NCI-H1105 (cell line): ENCODE data around the gene PPP1R14D.

Experiments used
- DNase-seq: peaks from one replicate; lab custom pipeline; 2025; lab: John Stamatoyannopoulos, UW

Gene PPP1R14D

GRCh38 chr15:40852529-40852928 is 24.0 kb upstream of the PPP1R14D start:
- no peak for DNase-seq

- no peak for DNase-seq
These were observed 22.1 kb upstream of the PPP1R14D start for GRCh38 chr15:40850576-40851112.

- DNase-seq = no peak
These were observed 18.9 kb upstream of the PPP1R14D start for GRCh38 chr15:40847223-40847961.

- DNase-seq = no peak
These were observed 18.3 kb upstream of the PPP1R14D start for GRCh38 chr15:40846841-40847222.

GRCh38 chr15:40845511-40846284 is 17.2 kb upstream of the PPP1R14D start:
- no peak for DNase-seq

GRCh38 chr15:40845036-40845435 is 16.5 kb upstream of the PPP1R14D start:
- DNase-seq = no peak

- DNase-seq = no peak
These were observed 16.2 kb upstream of the PPP1R14D start for GRCh38 chr15:40844696-40845030.

- DNase-seq = no peak
These were observed 15.6 kb upstream of the PPP1R14D start, which contains the start of gene SPINT1 for GRCh38 chr15:40843885-40844695. SPINT1 (plus strand) TSS chr15:40844048; CDS start chr15:40844555, 507 bp downstream.

DNA sequence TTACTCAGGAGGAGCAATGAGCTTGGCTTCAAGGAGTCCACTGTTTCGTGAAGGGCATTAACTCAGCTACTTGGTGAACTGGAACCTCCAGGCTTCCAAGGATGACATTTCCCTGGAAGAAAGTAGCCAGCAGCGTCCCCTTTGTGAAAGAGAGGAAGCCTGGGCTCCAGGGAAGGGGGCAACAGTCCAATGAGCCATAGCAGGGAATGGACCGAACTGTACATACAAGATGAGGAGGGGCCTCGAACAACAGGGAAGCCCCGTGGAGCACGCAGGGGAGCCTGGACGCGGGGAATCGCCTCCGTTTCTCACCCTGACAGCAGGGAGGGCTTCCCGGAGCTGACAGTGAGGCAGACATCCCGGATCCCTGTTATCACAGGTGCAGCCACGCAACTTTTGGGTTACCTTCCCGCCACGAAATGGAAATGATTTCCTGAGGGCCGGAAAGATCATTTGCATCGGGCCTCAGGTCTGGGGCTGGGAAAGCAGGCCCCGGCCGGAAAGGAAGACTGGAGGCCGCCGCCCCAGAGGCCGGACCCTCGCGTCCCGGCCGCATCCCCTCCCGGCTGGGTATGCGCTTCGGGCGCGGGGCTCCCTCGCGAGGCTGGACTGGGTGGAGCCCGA is 14.9 kb upstream of the PPP1R14D start:
- DNase-seq = no peak

DNA sequence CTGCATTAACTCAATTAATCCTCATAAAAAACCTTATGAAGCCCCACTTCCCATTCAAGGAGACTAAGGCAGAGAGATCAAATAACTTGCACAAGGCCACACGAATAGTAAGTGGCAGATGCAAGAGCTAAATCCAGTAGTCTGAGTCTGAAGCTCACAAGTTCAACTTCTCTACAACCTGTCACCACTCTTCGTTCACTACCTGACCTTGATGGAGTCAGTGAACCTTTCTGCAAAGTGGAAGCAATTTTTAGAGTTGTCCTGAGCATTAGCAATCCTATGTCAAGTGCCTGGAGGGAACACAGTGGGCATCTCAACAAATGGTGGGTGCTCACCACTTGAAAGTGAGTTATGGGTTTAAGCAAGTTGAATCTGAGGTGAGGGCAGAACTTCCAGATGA is 13.2 kb upstream of the PPP1R14D start:
- DNase-seq = no peak

GRCh38 chr15:40838756-40839155 is 10.2 kb upstream of the PPP1R14D start:
- DNase-seq = no peak

DNA sequence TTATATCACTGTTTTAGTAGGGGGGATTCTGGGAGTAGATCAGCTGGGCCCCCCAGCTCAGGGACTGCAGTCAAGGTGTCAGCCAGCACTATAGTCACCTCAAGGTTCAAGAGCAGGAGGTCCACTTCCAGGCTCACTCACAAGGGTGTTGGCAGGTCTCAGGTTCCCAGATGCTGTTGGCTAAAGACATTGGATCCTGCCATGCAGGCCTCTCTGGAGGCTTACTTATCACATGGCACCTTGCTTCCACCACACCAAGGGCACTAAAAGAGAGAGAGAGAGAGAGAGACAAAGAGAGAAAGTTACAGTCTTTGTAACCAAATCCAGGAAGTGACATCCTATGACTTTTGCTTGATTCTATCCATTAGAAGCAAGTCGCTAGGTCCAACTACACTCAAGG is 7.5 kb upstream of the PPP1R14D start:
- no peak for DNase-seq

DNA sequence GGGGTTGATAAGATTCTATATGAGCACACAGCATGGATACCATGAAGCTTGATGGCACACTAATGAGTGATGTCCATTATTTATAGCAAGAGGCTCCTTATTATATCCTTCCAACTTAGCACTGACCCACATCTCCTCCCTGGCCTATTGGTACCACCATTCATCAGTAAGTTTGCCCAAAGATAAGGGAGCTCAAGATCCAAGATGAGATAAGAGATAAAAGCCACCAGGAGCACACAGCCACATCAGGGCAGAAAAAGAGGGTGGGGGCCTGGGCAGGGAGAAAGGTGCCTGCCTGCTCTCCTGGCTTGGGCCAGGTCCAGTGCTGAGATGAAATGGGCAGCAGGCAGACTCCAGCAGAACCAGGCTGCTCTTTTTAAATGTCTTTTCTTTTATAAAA is 4.4 kb upstream of the PPP1R14D start:
- DNase-seq = no peak

- no peak for DNase-seq
These were observed 3.4 kb upstream of the PPP1R14D start for GRCh38 chr15:40831861-40832260.

DNA sequence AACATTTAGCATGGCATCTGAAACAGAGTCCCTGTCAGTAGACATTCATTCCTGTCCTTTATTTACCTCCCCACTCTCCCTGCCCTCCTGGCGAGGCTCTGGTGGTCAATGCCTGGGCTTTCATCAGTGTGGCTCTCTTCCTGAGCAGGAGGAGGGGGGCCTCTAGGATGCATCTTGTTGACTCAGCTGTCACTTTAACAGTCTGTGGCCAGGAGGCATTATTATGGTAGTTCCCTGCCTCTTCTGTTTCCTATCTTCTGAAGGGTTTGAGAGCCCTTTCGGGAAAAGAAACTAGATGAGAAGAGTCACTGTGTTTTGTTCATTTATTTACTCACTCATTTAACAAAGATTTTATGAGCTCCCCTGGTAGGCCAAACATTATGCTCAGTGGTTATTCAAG is 2.4 kb upstream of the PPP1R14D start:
- no peak for DNase-seq

GRCh38 chr15:40829115-40829514 is 607 bp upstream of the PPP1R14D start:
- DNase-seq = no peak

- DNase-seq = no peak
These were observed 2.0 kb downstream of the PPP1R14D start for GRCh38 chr15:40826423-40827075.

GRCh38 chr15:40825661-40826422 is 2.7 kb downstream of the PPP1R14D start:
- no peak for DNase-seq

DNA sequence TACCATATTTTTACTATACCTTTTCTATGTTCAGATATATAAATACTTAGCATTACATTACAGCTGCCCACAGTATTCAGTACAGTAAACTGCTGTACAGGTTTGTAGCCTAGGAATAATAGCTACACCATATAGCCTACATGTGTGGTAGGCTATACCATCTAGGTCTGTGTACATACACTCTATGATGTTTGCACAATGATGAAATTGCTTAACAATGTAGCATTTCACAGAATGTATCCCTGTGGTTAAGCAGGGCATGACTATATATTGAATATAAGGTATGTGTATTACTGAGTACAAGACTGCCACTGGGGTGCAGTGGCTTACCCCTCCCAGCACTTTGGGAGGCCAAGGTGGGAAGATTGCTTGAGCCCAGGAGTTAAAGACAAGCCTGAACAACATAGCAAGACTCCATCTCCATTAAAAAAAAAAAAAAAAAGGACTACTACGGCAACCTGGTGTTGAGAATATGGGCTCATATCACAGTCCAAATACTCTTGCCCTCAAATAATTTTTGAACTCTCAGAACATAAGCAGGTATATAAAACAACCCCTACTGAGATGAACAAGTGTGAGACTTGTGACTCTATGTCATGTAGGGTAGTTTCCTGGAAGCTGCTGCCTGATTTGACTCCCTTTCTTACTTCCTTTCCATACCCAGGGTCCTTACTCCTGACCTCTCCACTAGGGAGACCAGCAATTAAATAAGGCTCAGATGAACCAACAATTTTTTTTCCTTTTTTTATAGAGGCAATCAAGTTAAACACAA is 4.8 kb downstream of the PPP1R14D start:
- no peak for DNase-seq

GRCh38 chr15:40821195-40821594 is 7.3 kb downstream of the PPP1R14D start:
- DNase-seq = no peak
